Erythroblast (primary cell): ENCODE measurements around the gene AUTS2.

Source experiments
- GATA1 ChIP-seq: IDR thresholded peaks from 2 replicates; pipeline ENCODE4 v1.6.1; 2011; ENCODE audit warnings: low read depth, mild to moderate bottlenecking, control low read depth, low read length, moderate library complexity
- POLR2A ChIP-seq: IDR thresholded peaks from 2 replicates; pipeline ENCODE4 v1.6.1; 2011; ENCODE audit warnings: mild to moderate bottlenecking, low read length

- TF ChIP-seq POLR2A (no peak), GATA1 (no peak)
These were observed 808.6 kb downstream of the AUTS2 start for GRCh38 chr7:70406950-70407209.
